Esophagus muscularis mucosa (tissue), 4 donors: ENCODE results near the gene TMCC2.

Experiments
- EP300 ChIP-seq: sonication (generic); formaldehyde crosslinking; IDR thresholded peaks from one replicate; pipeline ENCODE4 v1.6.1; 2017; ENCODE audit warnings: antibody characterized with exemption
- POLR2A ChIP-seq: fragments of 450-650 bp; IDR thresholded peaks from one replicate; pipeline ENCODE4 v1.6.1; 2017; ENCODE audit warnings: antibody characterized with exemption, moderate library complexity, mild to moderate bottlenecking, low read depth
- POLR2AphosphoS5 ChIP-seq, 2 donors: sonication (generic); formaldehyde crosslinking; IDR thresholded peaks; one replicate each; pipeline ENCODE4 v1.6.1; 2017; ENCODE audit warnings: antibody characterized with exemption in 2 of 2
- TF ChIP-seq, protein P1 (sequence below), 3 experiments: fragments of 200-600 bp in 2 of 3; fragments of 450-650 bp in 1 of 3; sonication (generic) in 2 of 3; IDR thresholded peaks; one replicate each; pipeline ENCODE4 v1.5.1; 2017 to 2019; ENCODE audit warnings: antibody characterized with exemption in 3 of 3, mild to moderate bottlenecking in 2 of 3, moderate library complexity in 1 of 3

DNA sequence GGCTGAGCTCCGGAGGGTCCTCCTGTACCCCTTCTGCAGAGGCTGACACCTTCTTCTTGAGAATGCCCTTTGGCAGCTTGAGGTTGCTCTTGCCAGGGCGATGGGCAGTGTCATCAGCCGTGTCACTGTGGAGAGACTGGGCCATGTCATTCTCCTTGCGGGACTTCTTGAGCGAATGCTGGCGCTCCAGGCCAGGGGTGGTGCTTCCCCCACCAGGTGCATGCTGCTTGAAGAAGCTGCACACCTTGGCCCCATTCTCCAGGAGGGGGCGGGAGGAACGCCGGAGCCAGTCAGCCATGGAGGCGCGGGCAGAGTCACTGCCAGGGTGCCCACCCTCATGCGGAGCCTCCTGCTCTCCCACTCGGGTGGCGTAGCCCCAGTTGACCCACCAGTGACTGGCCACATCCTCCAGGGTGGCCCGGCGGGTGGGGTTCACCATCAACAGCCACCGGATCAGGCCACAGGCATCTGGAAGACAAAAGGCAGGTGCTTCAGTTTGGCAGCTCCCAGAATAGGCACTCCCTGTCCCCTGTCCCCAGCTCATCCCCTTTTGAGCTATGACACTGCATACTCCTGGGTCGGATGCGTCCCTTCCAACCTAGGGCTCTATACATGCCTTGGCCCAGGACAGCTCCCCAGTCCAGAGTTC lies 76.4 kb downstream of the TMCC2 start:
- TF ChIP-seq, protein P1, sequence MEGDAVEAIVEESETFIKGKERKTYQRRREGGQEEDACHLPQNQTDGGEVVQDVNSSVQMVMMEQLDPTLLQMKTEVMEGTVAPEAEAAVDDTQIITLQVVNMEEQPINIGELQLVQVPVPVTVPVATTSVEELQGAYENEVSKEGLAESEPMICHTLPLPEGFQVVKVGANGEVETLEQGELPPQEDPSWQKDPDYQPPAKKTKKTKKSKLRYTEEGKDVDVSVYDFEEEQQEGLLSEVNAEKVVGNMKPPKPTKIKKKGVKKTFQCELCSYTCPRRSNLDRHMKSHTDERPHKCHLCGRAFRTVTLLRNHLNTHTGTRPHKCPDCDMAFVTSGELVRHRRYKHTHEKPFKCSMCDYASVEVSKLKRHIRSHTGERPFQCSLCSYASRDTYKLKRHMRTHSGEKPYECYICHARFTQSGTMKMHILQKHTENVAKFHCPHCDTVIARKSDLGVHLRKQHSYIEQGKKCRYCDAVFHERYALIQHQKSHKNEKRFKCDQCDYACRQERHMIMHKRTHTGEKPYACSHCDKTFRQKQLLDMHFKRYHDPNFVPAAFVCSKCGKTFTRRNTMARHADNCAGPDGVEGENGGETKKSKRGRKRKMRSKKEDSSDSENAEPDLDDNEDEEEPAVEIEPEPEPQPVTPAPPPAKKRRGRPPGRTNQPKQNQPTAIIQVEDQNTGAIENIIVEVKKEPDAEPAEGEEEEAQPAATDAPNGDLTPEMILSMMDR (IDR thresholded peaks at IDR 0.05) = no peak
- TF ChIP-seq POLR2AphosphoS5 (IDR thresholded peaks at IDR 0.05) (no peak), POLR2A (no peak), EP300 (no peak)
